Measurements from ENCODE around the gene NPRL2. TPM values are rescaled to one million over a fixed set of nuclear protein-coding genes. Genes with fewer than 3 reads are reported as not detected.
A peak's percentile ranks its signal among the peaks of the same experiment; 100 is the strongest.

Gene NPRL2
- total and polyA plus RNA-seq, 2 of the 8 experiments (the other 6 are each of a cell fraction or from before 2014, with no cell fraction given): 28.4 to 51.4 TPM

GRCh38 chr3:50320853-50321335 is 29.7 kb downstream of the NPRL2 start (continued):
- no peak for TF ChIP-seq CHD2 (IDR thresholded peaks at IDR 0.05; ENCODE audit: low read length)
- TF ChIP-seq ATF3 (IDR thresholded peaks at IDR 0.05; ENCODE audit: insufficient read depth, low read depth, low read length): no peak
- no peak for TF ChIP-seq CBX5 (IDR thresholded peaks at IDR 0.05; ENCODE audit: low read depth, low read length)
- TF ChIP-seq TBP (IDR thresholded peaks at IDR 0.05; ENCODE audit: low read depth, low read length): no peak
- TF ChIP-seq TEAD4 (IDR thresholded peaks at IDR 0.05; ENCODE audit: low read depth, low read length): peak; percentile 34; the same call in 1 of the 2 replicates
- TF ChIP-seq PHF8 (conservative IDR thresholded peaks at IDR 0.05; ENCODE audit: low read depth, low read length): no peak
- TF ChIP-seq EP300 (IDR thresholded peaks at IDR 0.05; ENCODE audit: borderline replicate concordance in 1 of 2, low read depth in 2 of 2, low read length in 2 of 2): no peak
- TF ChIP-seq NANOG (IDR thresholded peaks at IDR 0.05; ENCODE audit: insufficient read depth, low read depth, low read length, poor library complexity, severe bottlenecking): no peak
- TF ChIP-seq EZH2 (IDR thresholded peaks at IDR 0.05; ENCODE audit: low read depth, low read length, severe bottlenecking): no peak
- no peak for TF ChIP-seq HDAC6 (IDR thresholded peaks at IDR 0.05; ENCODE audit: low read depth, low read length)
- TF ChIP-seq MAFK (IDR thresholded peaks at IDR 0.05; ENCODE audit: low read depth, low read length): no peak
- TF ChIP-seq HDAC2 (IDR thresholded peaks at IDR 0.05; ENCODE audit: borderline replicate concordance in 1 of 2, low read depth in 2 of 2, low read length in 2 of 2): no peak
- TF ChIP-seq JUN (IDR thresholded peaks at IDR 0.05; ENCODE audit: low read depth, low read length): no peak
- no peak for TF ChIP-seq CEBPB (IDR thresholded peaks at IDR 0.05; ENCODE audit: low read depth, low read length)
- no peak for TF ChIP-seq SP1 (IDR thresholded peaks at IDR 0.05; ENCODE audit: low read depth, low read length)
- no peak for TF ChIP-seq POLR2A (IDR thresholded peaks at IDR 0.05; ENCODE audit: control extremely low read depth in 1 of 2, low read depth in 2 of 2, low read length in 2 of 2)
- TF ChIP-seq RBBP5 (IDR thresholded peaks at IDR 0.05; ENCODE audit: borderline replicate concordance, low read depth, low read length): no peak; the same call in 1 of the 2 replicates
- no peak for TF ChIP-seq RFX5 (IDR thresholded peaks at IDR 0.05; ENCODE audit: borderline replicate concordance, low read depth, low read length)
- no peak for TF ChIP-seq CHD1 (IDR thresholded peaks at IDR 0.05; ENCODE audit: low read depth, low read length)
- no peak for TF ChIP-seq CTBP2 (IDR thresholded peaks at IDR 0.05; ENCODE audit: borderline replicate concordance, insufficient read depth, insufficient read length, low read length)
- TF ChIP-seq CREB1 (IDR thresholded peaks at IDR 0.05): no peak

Measured in H1 (cell line).